ENCODE measurements around the gene ZC2HC1C. TPM values are rescaled to one million over a fixed set of nuclear protein-coding genes. Genes with fewer than 3 reads are reported as not detected.

Gene ZC2HC1C, protein sequence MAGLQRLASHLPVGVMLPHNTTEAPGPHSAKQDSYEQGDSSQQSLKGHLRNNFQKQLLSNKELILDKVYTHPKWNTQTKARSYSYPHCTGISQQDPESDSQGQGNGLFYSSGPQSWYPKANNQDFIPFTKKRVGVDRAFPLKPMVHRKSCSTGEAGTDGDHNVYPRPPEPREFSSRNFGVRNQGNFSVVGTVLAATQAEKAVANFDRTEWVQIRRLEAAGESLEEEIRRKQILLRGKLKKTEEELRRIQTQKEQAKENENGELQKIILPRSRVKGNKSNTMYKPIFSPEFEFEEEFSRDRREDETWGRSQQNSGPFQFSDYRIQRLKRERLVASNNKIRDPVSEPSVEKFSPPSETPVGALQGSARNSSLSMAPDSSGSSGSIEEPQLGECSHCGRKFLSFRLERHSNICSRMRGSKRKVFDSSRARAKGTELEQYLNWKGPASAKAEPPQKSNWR
- 11.9 and 13.8 TPM in 2 replicates for total RNA-seq (2021)
- Bru-seq, nascent RNA, result percentile 58 among the genes with signal in this experiment
- BruChase-seq, experiment 1, labeled RNA remaining after a 2-hour chase, result percentile 57 among the genes with signal in this experiment
- percentile 51 among the genes with signal in this experiment for BruChase-seq, experiment 2, labeled RNA remaining after a 6-hour chase
- long read RNA-seq, full-length matches to known transcripts, result 11 of 27 reads
- long read RNA-seq, partial matches to known transcripts, result 4 of 27 reads
- long read RNA-seq, other reads (novel, unspliced or antisense), result 12 of 27 reads

DNA sequence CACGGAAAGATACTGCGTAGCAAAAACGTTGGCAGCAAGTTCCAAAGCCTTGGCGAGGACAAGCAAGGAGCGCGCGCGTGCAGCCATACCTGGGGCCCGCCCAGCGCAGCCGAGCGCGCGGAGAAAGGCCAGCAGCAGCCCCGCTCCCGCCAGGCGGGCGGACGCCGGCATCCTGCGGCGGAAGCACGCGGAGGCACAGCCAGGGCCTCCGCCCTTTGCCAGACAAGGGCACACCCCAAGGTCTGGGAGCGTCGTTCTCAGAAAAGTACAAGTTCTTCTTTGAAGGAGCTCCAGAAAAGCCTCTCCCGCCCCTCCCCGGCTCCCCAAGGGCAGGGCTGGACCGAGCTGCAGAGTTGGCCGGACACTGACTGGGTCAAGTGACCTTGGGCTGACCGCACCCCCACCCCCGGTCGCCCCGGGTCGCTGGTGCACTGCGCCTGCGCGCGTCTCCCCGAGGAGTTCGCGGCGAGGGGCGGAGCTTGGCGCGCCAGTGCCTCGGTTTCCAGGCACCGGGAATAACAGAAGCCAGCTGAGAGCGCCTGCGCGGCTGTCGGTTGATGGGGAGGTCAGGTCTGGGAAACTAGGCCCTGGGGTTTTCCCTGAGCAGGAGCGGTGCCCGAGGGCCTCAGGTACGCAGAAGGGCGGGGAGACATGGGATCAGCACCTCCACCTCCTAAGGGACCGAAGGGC is at the start of gene ZC2HC1C:
TSS of gene ZC2HC1C (plus strand) at position 521 of the 690 bp plus-strand sequence. CDS start 933 bp downstream, outside the sequence.
- Histone ChIP-seq H3K4me3 (peak within 1 kb of the TSS; percentile 71), H3K9me3 (ENCODE audit: insufficient read depth, low read depth) (no peaks in the 10 kb centered on the region), H3K79me2 (ENCODE audit: low read depth) (peaks cover 24% of the 10 kb centered on the region), H3K9me2 (ENCODE audit: insufficient read depth) (no peaks in the 10 kb centered on the region), H3K4me1 (replicated peaks; ENCODE audit: insufficient read depth) (peaks cover 31% of the 10 kb centered on the region), H4K20me1 (ENCODE audit: insufficient read depth) (no peaks in the 10 kb centered on the region), H3K36me3 (ENCODE audit: low read depth) (no peaks in the 10 kb centered on the region), H3K27me3 (ENCODE audit: insufficient read depth, low read depth) (no peaks in the 10 kb centered on the region), H3K27ac (peak within 1 kb of the TSS; percentile 79), H2AFZ (peak within 1 kb of the TSS; percentile 83), H3F3A (ENCODE audit: insufficient read depth, low read depth) (peaks cover 47% of the 10 kb centered on the region), H3K4me2 (peak within 1 kb of the TSS; percentile 94)
- no TSS peak for BruUV-seq (replicated peaks)
- intact Hi-C loops (cut with micrococcal nuclease; ENCODE audit: unreplicated experiment), result loop anchor here (1.0 to 2.0 kb wide), 4 partner anchors 18 to 128 kb away; partner anchors contain the start of genes EIF2B2 and MLH3
- ChIA-PET POLR2A (ENCODE audit: unreplicated experiment) (interaction anchor here (0.5 to 0.9 kb wide), 15 partner anchors 25 to 724 kb away, joined by 3 to 27 read pairs (median 4); partner anchors contain the start of genes NPC2 and PGF), CTCF (interaction anchor here (0.7 to 2.1 kb wide), 5 partner anchors 48 to 208 kb away, joined by 3 to 6 read pairs (median 4); partner anchors contain the start of gene RPS6KL1)
- TF ChIP-seq, protein P1, sequence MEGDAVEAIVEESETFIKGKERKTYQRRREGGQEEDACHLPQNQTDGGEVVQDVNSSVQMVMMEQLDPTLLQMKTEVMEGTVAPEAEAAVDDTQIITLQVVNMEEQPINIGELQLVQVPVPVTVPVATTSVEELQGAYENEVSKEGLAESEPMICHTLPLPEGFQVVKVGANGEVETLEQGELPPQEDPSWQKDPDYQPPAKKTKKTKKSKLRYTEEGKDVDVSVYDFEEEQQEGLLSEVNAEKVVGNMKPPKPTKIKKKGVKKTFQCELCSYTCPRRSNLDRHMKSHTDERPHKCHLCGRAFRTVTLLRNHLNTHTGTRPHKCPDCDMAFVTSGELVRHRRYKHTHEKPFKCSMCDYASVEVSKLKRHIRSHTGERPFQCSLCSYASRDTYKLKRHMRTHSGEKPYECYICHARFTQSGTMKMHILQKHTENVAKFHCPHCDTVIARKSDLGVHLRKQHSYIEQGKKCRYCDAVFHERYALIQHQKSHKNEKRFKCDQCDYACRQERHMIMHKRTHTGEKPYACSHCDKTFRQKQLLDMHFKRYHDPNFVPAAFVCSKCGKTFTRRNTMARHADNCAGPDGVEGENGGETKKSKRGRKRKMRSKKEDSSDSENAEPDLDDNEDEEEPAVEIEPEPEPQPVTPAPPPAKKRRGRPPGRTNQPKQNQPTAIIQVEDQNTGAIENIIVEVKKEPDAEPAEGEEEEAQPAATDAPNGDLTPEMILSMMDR (conservative IDR thresholded peaks at IDR 0.05), result no peak
- TF ChIP-seq EZH2 (IDR thresholded peaks at IDR 0.05; ENCODE audit: low read depth), result no peak
- DNase-seq, result peak; percentile 94 to 100

DNA sequence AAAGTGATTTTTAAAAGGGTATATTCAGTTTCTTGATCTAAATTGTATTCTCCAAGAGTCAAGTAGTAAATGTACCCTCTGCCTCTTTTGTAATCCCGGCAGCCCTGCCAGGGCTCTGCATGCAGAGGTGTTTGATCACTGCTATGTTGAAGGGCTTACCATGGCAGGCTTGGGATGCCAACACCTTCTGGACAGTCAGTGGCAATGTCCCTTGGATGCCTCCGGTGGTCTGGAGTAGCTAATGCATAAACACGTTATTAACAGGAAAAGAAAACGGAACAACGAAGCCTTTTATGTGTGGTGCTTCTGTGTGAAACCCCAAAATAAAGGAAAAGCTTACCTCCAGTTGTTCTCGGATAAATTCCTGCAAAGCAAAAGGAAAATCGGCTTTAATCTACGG is 46.8 kb upstream of the ZC2HC1C start:
- no peaks in the 10 kb centered on the region for H3K27me3 ChIP-seq (ENCODE audit: insufficient read depth, low read depth)
- no peaks in the 10 kb centered on the region for H3K9me2 ChIP-seq (ENCODE audit: insufficient read depth)
- no peaks in the 10 kb centered on the region for H4K20me1 ChIP-seq (ENCODE audit: insufficient read depth)
- peaks cover 8% of the 10 kb centered on the region; the same call in 1 of the 2 replicates for H3F3A ChIP-seq (ENCODE audit: insufficient read depth, low read depth)
- POLR2A ChIA-PET (ENCODE audit: unreplicated experiment), result no interaction called here
- no peak for TF ChIP-seq EZH2 (IDR thresholded peaks at IDR 0.05; ENCODE audit: low read depth)
- TF ChIP-seq, protein P1 (conservative IDR thresholded peaks at IDR 0.05), result peak; percentile 79
- H3K79me2 ChIP-seq (ENCODE audit: low read depth), result no peaks in the 10 kb centered on the region
- H3K9me3 ChIP-seq (ENCODE audit: insufficient read depth, low read depth), result no peaks in the 10 kb centered on the region
- CTCF ChIA-PET, result interaction anchor here (0.9 to 1.5 kb wide), 4 partner anchors 19 to 162 kb away, joined by 3 to 4 read pairs (median 3); no protein-coding TSS in a partner anchor
- H2AFZ ChIP-seq, result no peak overlapping the region
- H3K4me2 ChIP-seq, result no peak overlapping the region
- no peak overlapping the region for H3K4me3 ChIP-seq
- intact Hi-C loops (cut with micrococcal nuclease; ENCODE audit: unreplicated experiment), result loop anchor here (1.0 kb wide), 1 partner anchor 76 kb away; no protein-coding TSS in a partner anchor
- no TSS peak for BruUV-seq (replicated peaks)
- H3K27ac ChIP-seq, result no peak overlapping the region
- peaks cover 14% of the 10 kb centered on the region for H3K4me1 ChIP-seq (replicated peaks; ENCODE audit: insufficient read depth)
- DNase-seq, result peak in 1 of 2 experiments; percentile 56
- H3K36me3 ChIP-seq (ENCODE audit: low read depth), result peaks cover 56% of the 10 kb centered on the region

DNA sequence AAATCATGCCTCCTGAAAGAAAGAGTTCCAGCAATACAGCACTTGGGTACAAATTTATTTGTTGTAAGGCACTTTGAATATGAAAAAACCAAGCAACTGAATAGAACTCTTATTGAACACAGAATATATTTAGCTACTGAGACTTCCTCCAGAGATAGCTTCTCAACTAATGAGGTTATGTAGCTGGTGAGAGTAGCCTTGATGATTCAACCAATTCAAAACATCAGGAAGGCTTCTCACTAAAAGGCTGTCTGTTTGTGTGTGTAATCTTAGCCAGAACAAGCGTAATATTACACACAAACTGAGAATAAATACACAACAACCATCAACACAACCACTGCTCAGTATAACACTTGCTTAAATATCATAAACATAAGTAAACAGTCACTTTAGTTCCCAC is 46.3 kb upstream of the ZC2HC1C start:
- ChIA-PET CTCF (interaction anchor here (0.6 to 1.5 kb wide), 4 partner anchors 40 to 714 kb away, joined by 3 to 4 read pairs (median 3); no protein-coding TSS in a partner anchor), POLR2A (ENCODE audit: unreplicated experiment) (no interaction called here)
- Histone ChIP-seq H3K9me2 (ENCODE audit: insufficient read depth) (no peaks in the 10 kb centered on the region), H3K4me1 (replicated peaks; ENCODE audit: insufficient read depth) (peaks cover 13% of the 10 kb centered on the region), H4K20me1 (ENCODE audit: insufficient read depth) (no peaks in the 10 kb centered on the region), H2AFZ (no peak overlapping the region), H3K27ac (no peak overlapping the region), H3K79me2 (ENCODE audit: low read depth) (no peaks in the 10 kb centered on the region), H3K9me3 (ENCODE audit: insufficient read depth, low read depth) (no peaks in the 10 kb centered on the region), H3K4me3 (no peak overlapping the region), H3K4me2 (no peak overlapping the region), H3F3A (ENCODE audit: insufficient read depth, low read depth) (peaks cover 8% of the 10 kb centered on the region; the same call in 1 of the 2 replicates), H3K36me3 (ENCODE audit: low read depth) (peaks cover 55% of the 10 kb centered on the region), H3K27me3 (ENCODE audit: insufficient read depth, low read depth) (no peaks in the 10 kb centered on the region)
- no peak for DNase-seq
- TF ChIP-seq, protein P1 (conservative IDR thresholded peaks at IDR 0.05), result no peak
- no peak for TF ChIP-seq EZH2 (IDR thresholded peaks at IDR 0.05; ENCODE audit: low read depth)
- intact Hi-C loops (cut with micrococcal nuclease; ENCODE audit: unreplicated experiment), result no loop called here
- no TSS peak for BruUV-seq (replicated peaks)

Measured in PC-9 (cell line).